ENCODE measurements around the gene SF3B1.

The SF3B1 gene

GRCh38 chr2:197416268-197416667 is 18.6 kb downstream of the SF3B1 start:
- Histone ChIP-seq H3K79me2 (ENCODE audit: insufficient read depth, low read length) (peaks cover 45% of the 10 kb centered on the region), H3K9ac (ENCODE audit: low read depth, low read length, poor library complexity, severe bottlenecking) (no peak overlapping the region), H4K20me1 (ENCODE audit: insufficient read depth, low read length, poor library complexity, severe bottlenecking) (peaks cover 48% of the 10 kb centered on the region), H3K9me2 (replicated peaks; ENCODE audit: low read depth, low read length) (no peaks in the 10 kb centered on the region), H3K27me3 (ENCODE audit: insufficient read depth, low read length, poor library complexity, severe bottlenecking) (no peaks in the 10 kb centered on the region), H3K4me2 (ENCODE audit: low read depth, low read length, poor library complexity, severe bottlenecking) (no peak overlapping the region), H3K9me3 (ENCODE audit: insufficient read depth, low read depth, low read length) (no peaks in the 10 kb centered on the region), H3K4me1 (ENCODE audit: insufficient read depth, low read length, poor library complexity, severe bottlenecking) (no peaks in the 10 kb centered on the region), H3K4me3 (ENCODE audit: low read length, poor library complexity, severe bottlenecking) (no peak overlapping the region), H3K36me3 (ENCODE audit: insufficient read depth, low read length) (peaks cover 89% of the 10 kb centered on the region), H2AFZ (ENCODE audit: low read length) (no peak overlapping the region), H3F3A (ENCODE audit: low read depth) (peaks cover 5% of the 10 kb centered on the region; the same call in 1 of the 2 replicates)
- TF ChIP-seq, protein P1, sequence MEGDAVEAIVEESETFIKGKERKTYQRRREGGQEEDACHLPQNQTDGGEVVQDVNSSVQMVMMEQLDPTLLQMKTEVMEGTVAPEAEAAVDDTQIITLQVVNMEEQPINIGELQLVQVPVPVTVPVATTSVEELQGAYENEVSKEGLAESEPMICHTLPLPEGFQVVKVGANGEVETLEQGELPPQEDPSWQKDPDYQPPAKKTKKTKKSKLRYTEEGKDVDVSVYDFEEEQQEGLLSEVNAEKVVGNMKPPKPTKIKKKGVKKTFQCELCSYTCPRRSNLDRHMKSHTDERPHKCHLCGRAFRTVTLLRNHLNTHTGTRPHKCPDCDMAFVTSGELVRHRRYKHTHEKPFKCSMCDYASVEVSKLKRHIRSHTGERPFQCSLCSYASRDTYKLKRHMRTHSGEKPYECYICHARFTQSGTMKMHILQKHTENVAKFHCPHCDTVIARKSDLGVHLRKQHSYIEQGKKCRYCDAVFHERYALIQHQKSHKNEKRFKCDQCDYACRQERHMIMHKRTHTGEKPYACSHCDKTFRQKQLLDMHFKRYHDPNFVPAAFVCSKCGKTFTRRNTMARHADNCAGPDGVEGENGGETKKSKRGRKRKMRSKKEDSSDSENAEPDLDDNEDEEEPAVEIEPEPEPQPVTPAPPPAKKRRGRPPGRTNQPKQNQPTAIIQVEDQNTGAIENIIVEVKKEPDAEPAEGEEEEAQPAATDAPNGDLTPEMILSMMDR (conservative IDR thresholded peaks at IDR 0.05; ENCODE audit: low read length), result no peak
- TF ChIP-seq EZH2phosphoT487 (IDR thresholded peaks at IDR 0.05; ENCODE audit: borderline replicate concordance), result no peak

DNA sequence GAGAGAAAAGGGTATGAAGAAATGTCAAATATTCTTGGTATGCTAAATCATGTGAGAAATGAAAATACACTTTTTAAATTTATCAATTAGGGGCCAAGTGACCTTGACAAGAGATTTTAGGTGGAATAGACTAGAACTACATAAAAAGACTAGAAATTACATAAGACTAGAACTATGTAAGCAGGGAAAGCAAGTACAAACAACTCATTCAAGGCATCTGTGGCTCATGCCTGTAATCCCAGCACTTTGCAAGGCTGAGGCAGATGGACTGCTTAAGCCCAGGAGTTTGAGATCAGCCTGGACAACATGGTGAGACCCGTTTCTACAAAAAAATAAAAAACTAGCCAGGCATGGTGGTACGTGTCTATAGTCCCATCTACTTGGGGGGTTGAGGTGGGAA is 20.3 kb downstream of the SF3B1 start:
- peaks cover 39% of the 10 kb centered on the region for H3K79me2 ChIP-seq (ENCODE audit: insufficient read depth, low read length)
- H2AFZ ChIP-seq (ENCODE audit: low read length), result no peak overlapping the region
- H3K9me3 ChIP-seq (ENCODE audit: insufficient read depth, low read depth, low read length), result no peaks in the 10 kb centered on the region
- H3K36me3 ChIP-seq (ENCODE audit: insufficient read depth, low read length), result peaks cover 89% of the 10 kb centered on the region
- no peaks in the 10 kb centered on the region for H3F3A ChIP-seq (ENCODE audit: low read depth)
- no peaks in the 10 kb centered on the region for H3K27me3 ChIP-seq (ENCODE audit: insufficient read depth, low read length, poor library complexity, severe bottlenecking)
- no peaks in the 10 kb centered on the region for H3K9me2 ChIP-seq (replicated peaks; ENCODE audit: low read depth, low read length)
- H3K4me2 ChIP-seq (ENCODE audit: low read depth, low read length, poor library complexity, severe bottlenecking), result no peak overlapping the region
- H3K4me1 ChIP-seq (ENCODE audit: insufficient read depth, low read length, poor library complexity, severe bottlenecking), result no peaks in the 10 kb centered on the region
- TF ChIP-seq, protein P1 (conservative IDR thresholded peaks at IDR 0.05; ENCODE audit: low read length), result no peak
- TF ChIP-seq EZH2phosphoT487 (IDR thresholded peaks at IDR 0.05; ENCODE audit: borderline replicate concordance), result no peak
- H3K9ac ChIP-seq (ENCODE audit: low read depth, low read length, poor library complexity, severe bottlenecking), result no peak overlapping the region
- H3K4me3 ChIP-seq (ENCODE audit: low read length, poor library complexity, severe bottlenecking), result no peak overlapping the region
- peaks cover 30% of the 10 kb centered on the region for H4K20me1 ChIP-seq (ENCODE audit: insufficient read depth, low read length, poor library complexity, severe bottlenecking)

DNA sequence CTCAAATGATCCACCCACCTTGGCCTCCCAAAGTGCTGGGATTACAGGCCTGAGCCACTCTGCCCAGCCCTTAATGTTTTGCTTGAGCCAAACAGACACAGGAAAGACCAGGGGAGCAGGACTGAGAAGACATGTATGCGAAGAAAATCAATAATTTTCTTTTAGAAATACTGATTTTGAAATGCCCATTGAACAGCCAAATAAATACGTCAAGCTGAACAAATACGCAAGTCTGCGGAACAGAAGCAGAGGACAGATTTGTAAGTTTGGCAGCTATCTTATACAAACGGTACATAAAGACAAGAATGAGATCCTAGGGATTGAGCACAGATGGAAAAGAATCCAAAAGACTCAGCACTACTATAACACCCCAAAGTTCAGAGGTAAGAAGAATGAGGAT is 20.8 kb downstream of the SF3B1 start:
- no peak for TF ChIP-seq EZH2phosphoT487 (IDR thresholded peaks at IDR 0.05; ENCODE audit: borderline replicate concordance)
- TF ChIP-seq, protein P1 (conservative IDR thresholded peaks at IDR 0.05; ENCODE audit: low read length), result no peak
- H3K9me2 ChIP-seq (replicated peaks; ENCODE audit: low read depth, low read length), result no peaks in the 10 kb centered on the region
- no peaks in the 10 kb centered on the region for H3F3A ChIP-seq (ENCODE audit: low read depth)
- H3K79me2 ChIP-seq (ENCODE audit: insufficient read depth, low read length), result peaks cover 35% of the 10 kb centered on the region
- H2AFZ ChIP-seq (ENCODE audit: low read length), result no peak overlapping the region
- no peaks in the 10 kb centered on the region for H3K27me3 ChIP-seq (ENCODE audit: insufficient read depth, low read length, poor library complexity, severe bottlenecking)
- no peak overlapping the region for H3K4me2 ChIP-seq (ENCODE audit: low read depth, low read length, poor library complexity, severe bottlenecking)
- peaks cover 25% of the 10 kb centered on the region for H4K20me1 ChIP-seq (ENCODE audit: insufficient read depth, low read length, poor library complexity, severe bottlenecking)
- H3K9ac ChIP-seq (ENCODE audit: low read depth, low read length, poor library complexity, severe bottlenecking), result no peak overlapping the region
- no peak overlapping the region for H3K4me3 ChIP-seq (ENCODE audit: low read length, poor library complexity, severe bottlenecking)
- no peaks in the 10 kb centered on the region for H3K9me3 ChIP-seq (ENCODE audit: insufficient read depth, low read depth, low read length)
- H3K4me1 ChIP-seq (ENCODE audit: insufficient read depth, low read length, poor library complexity, severe bottlenecking), result no peaks in the 10 kb centered on the region
- peaks cover 89% of the 10 kb centered on the region for H3K36me3 ChIP-seq (ENCODE audit: insufficient read depth, low read length)
